GM23338 (cell line): ENCODE results near the gene FRMD4A. TPM values are rescaled to one million over a fixed set of nuclear protein-coding genes. Genes with fewer than 3 reads are reported as not detected.

ENCODE experiments used
- ATAC-seq: fragments of 200-7000 bp; cut with Tn5 transposase; 3 replicates; pipeline ENCODE4 v1.9.1; 2020
- DNase-seq: peaks from one replicate; pipeline ENCODE4 v3.0.0-alpha.2; 2015; ENCODE audit warnings: low spot score
- H2AFZ ChIP-seq: fragments of 200-600 bp; sonication (generic); 2 replicates; pipeline ENCODE4 v1.8.0; 2016; ENCODE audit warnings: antibody characterized with exemption, mild to moderate bottlenecking, moderate library complexity
- H3F3A ChIP-seq: fragments of 200-600 bp; sonication (generic); replicated peaks from 2 replicates; pipeline ENCODE4 v1.8.0; 2017; ENCODE audit warnings: antibody characterized with exemption, mixed run types, low read depth
- H3K27ac ChIP-seq: fragments of 200-600 bp; sonication (generic); 2 replicates; pipeline ENCODE4 v1.6.1; 2016; ENCODE audit warnings: low read depth
- H3K27me3 ChIP-seq: fragments of 200-600 bp; sonication (generic); 2 replicates; pipeline ENCODE4 v1.8.0; 2016; ENCODE audit warnings: mild to moderate bottlenecking, mixed run types, moderate library complexity; ENCODE audit not compliant: insufficient read depth
- H3K36me3 ChIP-seq: fragments of 200-600 bp; sonication (generic); 2 replicates; pipeline ENCODE4 v1.8.0; 2016; ENCODE audit warnings: mild to moderate bottlenecking; ENCODE audit not compliant: insufficient read depth
- H3K4me1 ChIP-seq: fragments of 200-600 bp; sonication (generic); 2 replicates; pipeline ENCODE4 v1.8.0; 2016; ENCODE audit warnings: mild to moderate bottlenecking, moderate library complexity; ENCODE audit not compliant: insufficient read depth
- H3K4me2 ChIP-seq: fragments of 200-600 bp; sonication (generic); 2 replicates; pipeline ENCODE4 v1.7.1; 2017; ENCODE audit warnings: mixed run types
- H3K4me3 ChIP-seq: fragments of 200-600 bp; sonication (generic); 2 replicates; pipeline ENCODE4 v1.6.1; 2016; ENCODE audit warnings: mixed run types
- H3K79me2 ChIP-seq: fragments of 200-600 bp; sonication (generic); replicated peaks from 2 replicates; pipeline ENCODE4 v1.8.0; 2017; ENCODE audit warnings: mild to moderate bottlenecking; ENCODE audit not compliant: insufficient read depth
- H3K9me2 ChIP-seq: fragments of 200-600 bp; sonication (generic); 2 replicates; pipeline ENCODE4 v1.8.0; 2017; ENCODE audit not compliant: insufficient read depth
- H4K20me1 ChIP-seq: fragments of 200-600 bp; sonication (generic); replicated peaks from 2 replicates; pipeline ENCODE4 v1.8.0; 2017; ENCODE audit warnings: mild to moderate bottlenecking; ENCODE audit not compliant: insufficient read depth
- H3K27ac Mint-ChIP-seq: 2 replicates; pipeline ENCODE4 v1.8.0; 2020; ENCODE audit warnings: inconsistent platforms, mild to moderate bottlenecking, moderate library complexity, mixed read lengths
- H3K27me3 Mint-ChIP-seq: 3 replicates; pipeline ENCODE4 v1.8.0; 2022; ENCODE audit warnings: low read depth, mild to moderate bottlenecking, moderate library complexity, mixed read lengths, inconsistent platforms; ENCODE audit not compliant: insufficient read depth, poor library complexity
- H3K36me3 Mint-ChIP-seq: 3 replicates; pipeline ENCODE4 v1.8.0; 2021; ENCODE audit warnings: low read depth, mild to moderate bottlenecking, inconsistent platforms, moderate library complexity, mixed read lengths
- H3K4me1 Mint-ChIP-seq: 3 replicates; pipeline ENCODE4 v1.8.0; 2020; ENCODE audit warnings: mild to moderate bottlenecking, inconsistent platforms, mixed read lengths
- H3K4me3 Mint-ChIP-seq: 3 replicates; pipeline ENCODE4 v1.8.0; 2021; ENCODE audit warnings: moderate library complexity, mild to moderate bottlenecking, inconsistent platforms, mixed read lengths
- H3K9me3 Mint-ChIP-seq: 3 replicates; pipeline ENCODE4 v1.8.0; 2020; ENCODE audit warnings: moderate library complexity, mild to moderate bottlenecking, inconsistent platforms, mixed read lengths
- CREB1 ChIP-seq: fragments of 250-450 bp; sonication (Bioruptor Pico); IDR thresholded peaks from 2 replicates; pipeline ENCODE4 v1.5.0; 2020; ENCODE audit warnings: low read depth, mild to moderate bottlenecking, moderate library complexity
- CTCF ChIP-seq, 2 experiments: fragments of 200-600 bp in 1 of 2; sonication (generic) in 1 of 2; conservative IDR thresholded peaks; 2 replicates each; pipeline versions ENCODE4 v1.5.1 to v1.6.1; 2016 to 2017; ENCODE audit warnings: antibody characterized with exemption in 2 of 2, low read depth in 2 of 2, mild to moderate bottlenecking in 2 of 2, moderate library complexity in 1 of 2
- ETS1 ChIP-seq: IDR thresholded peaks from 2 replicates; pipeline ENCODE4 v1.6.1; 2016; ENCODE audit warnings: antibody characterized with exemption
- EZH2 ChIP-seq: fragments of 200-600 bp; sonication (generic); IDR thresholded peaks from one replicate; pipeline ENCODE4 v1.8.0; 2017; ENCODE audit warnings: antibody characterized with exemption, mild to moderate bottlenecking, low read depth; ENCODE audit not compliant: unreplicated experiment
- EZH2phosphoT487 ChIP-seq: fragments of 200-600 bp; sonication (generic); IDR thresholded peaks from one replicate; pipeline ENCODE4 v1.8.1; 2018; ENCODE audit warnings: antibody characterized with exemption; ENCODE audit not compliant: unreplicated experiment
- JUNB ChIP-seq: IDR thresholded peaks from one replicate; pipeline ENCODE4 v1.6.1; 2016; ENCODE audit warnings: antibody characterized with exemption; ENCODE audit not compliant: unreplicated experiment
- NANOG ChIP-seq: IDR thresholded peaks from 2 replicates; pipeline ENCODE4 v1.6.1; 2016; ENCODE audit warnings: antibody characterized with exemption, borderline replicate concordance
- POLR2AphosphoS5 ChIP-seq: IDR thresholded peaks from 2 replicates; pipeline ENCODE4 v1.6.1; 2016; ENCODE audit warnings: antibody characterized with exemption, low read depth
- REST ChIP-seq: IDR thresholded peaks from one replicate; pipeline ENCODE4 v1.6.1; 2018; ENCODE audit warnings: antibody characterized with exemption; ENCODE audit not compliant: unreplicated experiment
- STAT1 ChIP-seq: IDR thresholded peaks from one replicate; pipeline ENCODE4 v1.6.1; 2016; ENCODE audit warnings: antibody characterized with exemption; ENCODE audit not compliant: unreplicated experiment
- ZNF114 ChIP-seq: fragments of 250-450 bp; sonication (Bioruptor Pico); IDR thresholded peaks from 2 replicates; pipeline ENCODE4 v1.5.0; 2020; ENCODE audit warnings: mild to moderate bottlenecking, moderate library complexity
- ZNF331 ChIP-seq: fragments of 250-450 bp; sonication (Bioruptor Pico); IDR thresholded peaks from 2 replicates; pipeline ENCODE4 v1.5.0; 2020; ENCODE audit warnings: low read depth, mild to moderate bottlenecking, moderate library complexity
- ZNF462 ChIP-seq: fragments of 250-450 bp; sonication (Bioruptor Pico); IDR thresholded peaks from 2 replicates; pipeline ENCODE4 v1.5.0; 2020; ENCODE audit warnings: mild to moderate bottlenecking, moderate library complexity
- polyA plus RNA-seq: library from polyadenylated mRNA; unstranded; fragments of >200 nt; fragmentation: Nextera tagmentation; extraction: Ambion mirVana; gene quantifications from 2 replicates; pipeline ENCODE4 v1.2.1, GENCODE V29; 2016
- total RNA-seq: library from RNA; depleted of rRNA; stranded (reverse); fragments of >200 nt; shearing (Covaris generic); gene quantifications from 2 replicates; pipeline ENCODE4 v1.2.3, GENCODE V29; 2014

Gene FRMD4A
- total and polyA plus RNA-seq, 2 experiments from 2014 or later, result 14.0 to 20.1 TPM

- Mint-ChIP-seq H3K27me3 (peaks cover 2% of the 10 kb centered on the region), H3K27ac (no peak overlapping the region), H3K4me3 (no peak overlapping the region), H3K4me1 (peaks cover 12% of the 10 kb centered on the region; the same call in 2 of the 3 replicates), H3K9me3 (no peaks in the 10 kb centered on the region), H3K36me3 (peaks cover 3% of the 10 kb centered on the region; the same call in 1 of the 3 replicates)
- TF ChIP-seq EZH2 (no peak), STAT1 (no peak), CTCF (conservative IDR thresholded peaks at IDR 0.05; ENCODE audit: low read depth in 2 of 2) (no peak), CREB1 (no peak), ZNF331 (CRISPR knock-in tag) (no peak), ZNF462 (CRISPR knock-in tag) (no peak), JUNB (no peak), REST (no peak), POLR2AphosphoS5 (no peak), NANOG (no peak), ETS1 (no peak), ZNF114 (CRISPR knock-in tag) (no peak), EZH2phosphoT487 (no peak)
- no peak for DNase-seq
- Histone ChIP-seq H3K4me1 (peaks cover 3% of the 10 kb centered on the region; the same call in 1 of the 2 replicates), H3K4me2 (no peak overlapping the region), H3K27me3 (no peaks in the 10 kb centered on the region), H3K4me3 (no peak overlapping the region), H2AFZ (no peak overlapping the region), H3K79me2 (no peaks in the 10 kb centered on the region), H3F3A (no peaks in the 10 kb centered on the region), H3K36me3 (no peaks in the 10 kb centered on the region; the same call in 1 of the 2 replicates), H3K27ac (no peak overlapping the region), H4K20me1 (no peaks in the 10 kb centered on the region), H3K9me2 (no peaks in the 10 kb centered on the region)
- no peak for ATAC-seq
These were observed 313.8 kb downstream of the FRMD4A start for GRCh38 chr10:14016931-14017333.
